PC-3 (cell line): Measurements from ENCODE around the gene PROSER2.

Experiments used
- CTCF ChIP-seq: fragments of 300-600 bp; sonication (generic); conservative IDR thresholded peaks from 2 replicates; pipeline ENCODE4 v1.5.1; 2017; ENCODE audit warnings: antibody characterized with exemption, low read depth, mild to moderate bottlenecking, low read length
- EZH2 ChIP-seq: fragments of 300-600 bp; sonication (generic); IDR thresholded peaks from one replicate; pipeline ENCODE4 v1.6.1; 2017; ENCODE audit warnings: antibody characterized with exemption, mild to moderate bottlenecking, low read length; ENCODE audit not compliant: unreplicated experiment
- EZH2phosphoT487 ChIP-seq: fragments of 300-600 bp; sonication (generic); IDR thresholded peaks from 2 replicates; pipeline ENCODE4 v1.6.1; 2018; ENCODE audit warnings: mild to moderate bottlenecking, antibody characterized with exemption, low read length, borderline replicate concordance

- TF ChIP-seq CTCF (no peak), EZH2 (no peak), EZH2phosphoT487 (no peak)
These were observed 68.8 kb downstream of the PROSER2 start for GRCh38 chr10:11891776-11892486.
